Measurements from ENCODE around the gene BPIFB4.
"Not testable (repeated sequence)": the region's sequence is repeated elsewhere in the genome, so short reads cannot be mapped to it uniquely, and the experiment has no call there.

BPIFB4 gene

DNA sequence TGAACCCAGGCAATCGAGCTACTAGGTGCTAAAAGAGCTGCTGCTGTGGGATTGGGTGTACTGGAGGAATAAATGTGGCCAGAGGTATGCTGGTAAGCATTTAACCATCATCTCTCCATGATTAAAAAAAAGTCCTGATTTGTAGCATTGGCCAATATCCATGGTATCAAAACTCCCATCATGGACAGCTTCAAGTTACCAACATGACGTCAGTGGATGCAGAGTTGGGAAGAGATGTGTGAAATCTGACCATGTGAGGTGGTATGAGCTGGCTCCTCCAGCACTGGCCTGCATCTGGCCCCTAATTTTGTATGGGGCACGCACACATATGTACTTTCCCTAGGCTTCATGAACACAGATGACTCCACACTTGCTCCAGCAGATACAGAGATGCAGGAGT is 11.7 kb downstream of the BPIFB4 start:
- DNase-seq = no peak

DNA sequence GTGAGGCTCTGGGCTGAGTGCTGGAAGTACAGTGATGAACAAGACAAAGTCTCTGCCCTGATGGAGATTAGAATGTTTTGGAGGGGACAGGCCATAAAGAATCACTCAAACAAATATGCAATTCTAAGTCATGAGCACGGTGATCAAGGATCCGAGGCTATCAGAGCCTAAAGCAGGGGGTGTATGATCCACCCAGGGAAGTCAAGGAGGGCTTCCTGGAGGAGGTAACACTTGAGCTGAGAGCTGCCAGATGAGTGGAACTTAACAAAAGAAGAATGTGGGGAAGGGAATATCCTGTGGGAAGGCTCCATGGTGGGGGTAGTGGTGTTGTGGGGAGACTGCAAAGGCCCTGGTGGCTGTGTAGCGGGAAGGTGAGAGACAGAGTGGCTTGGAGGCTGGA is 12.2 kb downstream of the BPIFB4 start:
- no peak for DNase-seq

DNA sequence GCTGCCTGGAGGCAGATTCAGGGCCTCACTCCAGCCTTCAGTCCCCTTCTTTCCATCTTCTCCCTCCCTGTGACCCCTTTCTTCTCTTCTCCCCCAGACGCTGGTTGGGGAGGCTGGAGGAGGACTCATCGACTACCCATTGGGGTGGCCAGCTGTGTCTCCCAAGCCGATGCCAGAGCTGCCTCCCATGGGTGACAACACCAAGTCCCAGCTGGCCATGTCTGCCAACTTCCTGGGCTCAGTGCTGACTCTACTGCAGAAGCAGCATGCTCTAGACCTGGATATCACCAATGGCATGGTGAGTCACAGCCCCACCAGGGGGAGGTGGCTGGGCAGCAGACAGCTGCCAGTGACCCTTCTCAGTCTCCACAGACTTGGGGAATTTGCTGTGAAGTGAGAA is 12.9 kb downstream of the BPIFB4 start:
- DNase-seq = no peak

DNA sequence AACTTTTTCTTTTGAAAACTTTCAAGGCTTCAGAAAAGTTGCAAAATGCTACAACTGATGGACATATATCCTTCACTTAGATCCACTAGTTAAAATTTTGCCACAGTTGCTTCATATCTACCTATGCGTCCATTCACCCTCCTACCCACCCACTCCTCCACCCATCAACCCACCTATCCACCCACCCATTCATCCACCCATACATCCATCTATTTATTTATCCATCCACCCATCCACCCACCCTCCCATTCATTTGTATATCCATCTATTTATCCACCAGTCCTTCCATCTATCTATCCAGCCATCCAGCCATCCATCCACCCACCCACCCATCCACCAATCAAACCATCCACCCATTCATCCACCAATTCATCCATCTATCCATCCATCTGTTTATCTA is 13.6 kb downstream of the BPIFB4 start:
- DNase-seq = no peak

DNA sequence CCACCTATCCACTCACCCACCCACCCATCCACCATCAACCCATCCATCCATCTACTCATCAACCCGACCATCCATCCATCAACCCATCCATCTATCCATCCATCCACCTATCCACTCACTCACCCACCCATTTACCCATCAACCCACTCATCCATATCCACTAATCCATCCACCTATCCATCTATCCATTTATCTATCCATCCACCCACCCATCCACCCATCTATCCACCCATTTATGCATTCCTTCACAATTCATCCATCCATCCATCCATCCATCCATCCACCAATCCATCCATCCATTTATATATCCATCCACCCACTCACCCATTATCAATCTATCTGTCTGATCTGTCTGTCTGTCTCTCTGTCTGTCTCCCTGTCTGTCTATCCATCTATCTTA is 14.1 kb downstream of the BPIFB4 start:
- no peak for DNase-seq

DNA sequence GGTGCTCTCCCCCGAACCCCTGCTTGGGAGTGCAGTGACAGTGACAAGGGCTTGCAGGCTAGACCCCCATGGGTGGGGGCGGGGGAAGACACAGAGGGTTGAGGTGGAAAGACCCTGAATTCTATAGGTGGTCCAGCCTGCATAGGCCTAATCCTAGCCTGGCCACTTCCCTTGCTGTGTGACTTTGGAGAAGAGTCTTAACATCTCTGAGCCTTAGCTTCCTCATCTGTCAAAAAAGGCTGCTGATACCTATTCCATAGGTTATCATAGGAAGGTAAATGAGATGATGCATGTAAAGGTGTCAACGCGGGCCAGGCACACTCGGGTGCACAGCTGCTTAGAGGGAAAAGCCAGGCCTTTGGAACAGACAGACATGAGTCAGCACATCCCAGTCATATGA is 15.8 kb downstream of the BPIFB4 start:
- no peak for DNase-seq

DNA sequence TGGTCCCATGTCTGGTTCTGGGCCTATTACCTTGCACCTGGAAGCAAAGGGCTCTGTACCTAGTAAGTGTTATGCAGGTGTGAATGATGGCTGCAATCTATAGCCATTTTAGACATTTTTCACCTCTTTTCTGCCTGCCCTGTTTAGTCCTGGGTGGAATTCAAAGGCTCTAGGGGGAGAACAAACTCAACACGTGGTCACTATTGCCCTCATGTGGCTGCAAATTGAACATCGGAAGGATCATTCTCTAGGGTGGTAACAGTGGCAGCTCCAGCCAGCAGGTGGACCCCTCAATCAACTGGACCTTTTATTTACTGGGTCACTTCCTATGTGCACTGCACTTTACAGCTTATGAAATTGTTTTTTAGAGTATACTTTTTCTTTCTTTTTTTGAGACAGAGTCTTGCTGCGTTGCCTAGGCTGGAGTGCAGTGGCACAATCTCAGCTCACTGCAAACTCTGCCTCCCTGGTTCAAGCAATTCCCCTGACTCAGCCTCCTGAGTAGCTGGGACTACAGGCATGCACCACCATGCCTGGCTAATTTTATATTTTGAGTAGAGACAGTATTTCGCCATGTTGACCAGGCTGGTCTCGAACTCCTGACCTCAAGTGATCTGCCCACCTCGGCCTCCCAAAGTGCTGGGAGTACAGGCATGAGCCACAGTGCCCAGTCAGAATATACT is 16.6 kb downstream of the BPIFB4 start:
- peak; percentile 3 to 11 for DNase-seq

DNA sequence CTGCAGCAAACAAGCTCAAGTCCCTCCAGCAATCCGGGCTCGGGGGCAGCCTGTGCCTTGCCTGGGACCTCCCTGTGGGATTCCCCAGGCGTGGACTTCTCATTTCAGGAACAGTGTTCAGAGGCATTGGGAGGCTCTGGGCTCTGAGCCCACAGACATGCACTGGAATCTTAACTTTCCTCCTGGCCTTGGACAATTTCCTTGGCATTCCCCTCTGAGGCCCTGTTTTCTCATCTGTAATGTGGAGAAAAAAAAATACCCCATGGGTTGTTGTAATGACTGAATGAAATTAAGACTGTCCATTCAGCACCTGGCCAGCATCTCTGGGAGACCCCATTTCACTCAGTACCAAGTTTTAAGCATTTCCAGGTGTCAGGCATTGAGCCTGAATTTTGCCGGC is 17.6 kb downstream of the BPIFB4 start:
- no peak for DNase-seq

DNA sequence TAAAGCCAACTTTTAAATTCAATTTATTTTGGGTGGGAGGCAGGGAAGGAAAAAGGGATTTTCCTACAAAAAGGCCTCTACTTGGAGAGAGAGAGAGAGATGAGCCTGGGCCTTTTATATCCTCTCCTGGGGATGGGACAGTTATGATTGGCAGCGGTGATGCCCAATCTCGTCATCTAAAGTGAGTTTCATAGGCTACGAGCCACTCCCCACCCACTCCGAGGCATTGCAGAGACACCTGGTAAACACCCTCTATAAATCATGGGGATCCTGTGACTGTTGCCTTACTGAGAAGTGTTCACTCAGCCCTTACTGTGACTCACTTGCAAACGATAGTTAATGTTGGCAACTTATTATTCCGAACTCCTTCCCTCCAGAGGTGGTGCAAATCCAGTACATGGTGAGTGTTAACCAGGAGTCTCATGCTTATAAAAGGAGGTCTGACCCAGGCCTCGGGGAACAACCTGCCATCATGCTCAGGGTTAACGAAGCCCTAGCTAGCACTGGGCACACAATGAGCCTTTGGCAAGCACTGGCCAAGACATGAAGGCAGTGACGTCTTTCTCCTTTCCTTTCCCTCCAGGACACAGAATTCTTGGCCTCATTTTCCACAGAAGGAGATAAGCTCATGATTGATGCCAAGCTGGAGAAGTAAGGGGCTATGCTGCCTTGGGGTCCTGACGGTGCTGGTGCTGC is 20.5 kb downstream of the BPIFB4 start:
- DNase-seq = no peak

DNA sequence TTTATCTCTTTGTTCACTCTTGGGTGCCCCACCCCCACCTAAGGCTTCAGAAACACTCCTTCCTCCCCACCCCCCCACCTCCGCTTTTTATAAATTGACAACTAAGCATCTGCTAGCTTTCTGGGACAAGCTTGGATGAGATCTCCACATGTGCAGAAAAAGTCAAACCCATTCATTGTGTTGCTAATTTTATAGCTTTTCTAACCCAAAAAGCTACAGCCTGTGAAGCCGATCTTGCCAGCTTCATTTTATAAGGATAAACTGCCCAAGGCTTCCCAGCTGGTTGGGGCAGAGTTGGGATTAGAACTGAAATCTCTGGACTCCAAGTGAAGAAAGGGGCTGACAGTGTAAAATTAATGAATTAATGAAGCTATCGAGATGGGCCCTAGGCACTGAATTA is 24.1 kb downstream of the BPIFB4 start:
- DNase-seq = no peak

DNA sequence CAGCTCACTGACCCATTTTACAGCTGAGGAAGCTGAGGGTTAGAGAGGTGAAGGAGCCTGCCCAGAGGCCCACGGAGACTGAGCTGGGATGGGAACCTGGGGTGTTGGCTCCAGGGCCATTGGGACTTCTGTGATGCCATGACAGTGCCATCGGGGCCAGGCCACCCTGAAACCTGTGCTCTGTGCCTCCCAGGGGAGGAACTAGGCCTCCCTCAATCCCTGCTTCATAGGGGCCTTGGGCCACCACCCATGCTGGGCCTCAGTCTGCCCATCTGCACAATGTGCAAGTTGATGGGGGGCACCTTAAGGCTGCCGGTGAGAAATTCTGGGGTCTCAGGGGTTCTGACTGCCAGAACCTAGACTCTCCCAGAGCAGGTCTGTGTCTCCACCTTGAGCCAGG is 24.9 kb downstream of the BPIFB4 start:
- no peak for DNase-seq

DNA sequence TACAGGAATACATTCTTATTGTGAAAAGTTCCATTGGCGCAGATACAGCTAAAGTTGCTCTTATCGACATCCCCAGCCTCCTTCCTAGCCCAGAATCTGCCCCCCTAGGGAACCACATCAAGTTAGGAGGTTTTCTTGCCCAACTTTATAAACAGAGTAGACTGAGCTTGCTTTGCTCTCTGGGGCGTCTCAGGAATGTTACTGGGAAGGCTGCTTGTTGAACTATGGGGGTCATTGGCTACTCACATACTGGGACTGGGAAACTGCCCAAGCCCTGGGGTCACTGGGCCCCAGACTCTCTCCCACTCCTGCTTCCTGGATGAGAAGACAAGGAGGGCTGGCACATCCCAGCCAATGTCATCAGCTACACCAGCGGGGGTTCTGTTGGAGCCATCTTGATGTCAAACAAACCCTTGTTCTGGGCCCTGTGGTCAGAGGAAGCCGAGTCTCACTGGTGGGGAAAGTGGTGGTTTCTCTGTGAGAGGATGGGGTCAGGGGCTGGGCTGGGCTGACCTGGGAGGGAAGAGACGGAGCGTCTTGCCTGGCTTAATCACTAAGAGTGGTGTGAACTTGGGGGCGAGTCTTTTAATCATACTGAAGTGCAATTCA is 26.0 kb downstream of the BPIFB4 start:
- no peak for DNase-seq

DNA sequence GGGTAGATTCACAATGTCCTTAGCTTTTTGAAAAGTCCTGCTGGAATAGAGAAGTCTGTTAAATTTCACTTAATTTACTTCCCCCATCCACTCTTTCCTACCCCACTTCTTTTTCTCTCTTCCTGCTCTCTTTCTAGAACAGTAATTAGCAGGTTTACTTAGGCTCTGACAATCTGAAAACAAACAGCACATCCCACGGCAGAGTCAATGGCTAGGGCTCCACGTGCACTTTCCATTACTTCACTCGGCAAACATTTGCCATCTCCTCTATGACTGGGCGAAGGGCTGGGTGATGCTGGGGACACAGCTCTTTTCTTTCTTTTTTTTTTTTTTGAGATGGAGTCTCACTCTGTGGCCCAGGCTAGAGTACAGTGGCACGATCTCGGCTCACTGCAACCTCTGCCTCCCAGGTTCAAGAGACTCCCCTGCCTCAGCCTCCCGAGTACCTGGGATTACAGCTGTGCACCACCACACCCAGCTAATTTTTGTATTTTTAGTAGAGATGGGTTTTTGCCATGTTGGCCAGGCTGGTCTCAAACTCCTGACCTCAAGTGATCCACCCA is 26.7 kb downstream of the BPIFB4 start:
- DNase-seq = not testable (repeated sequence)

DNA sequence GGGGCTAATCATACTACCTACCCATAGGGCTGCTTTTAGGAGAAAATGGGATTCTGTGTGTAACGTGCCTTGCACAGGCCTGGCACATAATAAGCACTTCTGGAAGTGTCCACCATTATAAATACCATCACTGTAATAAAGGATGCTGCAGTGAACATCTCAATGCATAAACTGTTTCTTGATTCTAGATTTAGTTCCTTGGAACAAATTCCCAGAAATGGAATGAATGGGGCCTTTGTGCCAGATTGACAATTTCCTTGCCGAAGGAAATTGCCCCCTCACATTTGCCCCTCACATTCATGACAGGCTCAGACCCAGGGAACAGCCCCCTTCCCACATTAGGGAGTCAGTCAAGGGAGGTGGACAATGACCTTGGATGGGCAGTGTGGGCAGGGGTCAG is 29.2 kb downstream of the BPIFB4 start:
- DNase-seq = no peak

DNA sequence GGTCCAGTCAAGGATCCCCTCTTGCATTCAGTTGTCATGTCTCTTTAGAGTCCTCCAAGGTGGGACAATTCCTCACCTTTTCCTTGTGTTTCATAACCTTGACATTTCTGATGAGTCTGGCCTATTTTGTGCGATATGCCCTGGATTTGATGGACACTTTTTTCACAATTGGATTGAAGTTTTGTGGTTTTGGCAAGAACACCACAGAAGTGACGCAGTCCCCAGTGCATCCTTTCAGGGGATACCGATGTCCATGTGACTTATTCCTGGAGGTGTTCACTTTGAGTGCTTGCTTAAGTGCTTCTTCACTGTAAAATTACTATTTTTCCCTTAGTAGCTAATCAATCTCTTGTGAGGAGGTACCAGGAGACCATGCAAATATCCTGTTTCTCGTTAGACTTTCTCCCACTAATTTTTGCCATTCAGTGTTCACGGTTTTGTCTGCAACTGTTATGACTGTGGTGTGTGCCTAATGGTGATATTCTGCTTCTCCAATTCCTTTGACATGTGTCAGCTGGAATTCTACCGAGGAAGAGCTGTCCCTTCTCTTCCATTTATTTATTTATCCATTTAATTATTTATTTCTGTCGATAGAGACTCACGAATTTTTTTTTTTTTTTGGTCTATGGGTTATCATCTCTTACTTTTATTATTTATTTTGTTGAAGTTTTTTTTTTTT is 30.8 kb downstream of the BPIFB4 start:
- no peak for DNase-seq

DNA sequence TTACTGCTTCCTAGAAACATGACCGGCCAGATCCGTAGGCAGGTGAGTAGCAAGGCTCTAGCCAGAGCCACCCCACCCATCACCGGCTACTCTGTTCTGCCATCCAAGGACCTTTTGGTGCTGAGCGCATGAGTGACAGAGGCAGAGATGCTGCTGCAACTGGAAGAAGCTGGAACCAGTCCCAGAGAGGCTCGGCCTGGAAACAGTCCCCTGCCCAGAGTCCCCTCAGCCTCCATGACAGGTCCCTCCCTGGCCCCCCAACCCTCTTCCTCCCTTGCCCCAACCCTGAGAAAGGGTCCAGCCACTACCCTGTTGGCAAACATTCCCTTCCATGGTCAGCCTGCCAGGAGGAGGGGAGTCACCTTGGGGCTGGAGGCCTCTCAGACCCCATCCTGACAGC is 31.9 kb downstream of the BPIFB4 start:
- DNase-seq = no peak

DNA sequence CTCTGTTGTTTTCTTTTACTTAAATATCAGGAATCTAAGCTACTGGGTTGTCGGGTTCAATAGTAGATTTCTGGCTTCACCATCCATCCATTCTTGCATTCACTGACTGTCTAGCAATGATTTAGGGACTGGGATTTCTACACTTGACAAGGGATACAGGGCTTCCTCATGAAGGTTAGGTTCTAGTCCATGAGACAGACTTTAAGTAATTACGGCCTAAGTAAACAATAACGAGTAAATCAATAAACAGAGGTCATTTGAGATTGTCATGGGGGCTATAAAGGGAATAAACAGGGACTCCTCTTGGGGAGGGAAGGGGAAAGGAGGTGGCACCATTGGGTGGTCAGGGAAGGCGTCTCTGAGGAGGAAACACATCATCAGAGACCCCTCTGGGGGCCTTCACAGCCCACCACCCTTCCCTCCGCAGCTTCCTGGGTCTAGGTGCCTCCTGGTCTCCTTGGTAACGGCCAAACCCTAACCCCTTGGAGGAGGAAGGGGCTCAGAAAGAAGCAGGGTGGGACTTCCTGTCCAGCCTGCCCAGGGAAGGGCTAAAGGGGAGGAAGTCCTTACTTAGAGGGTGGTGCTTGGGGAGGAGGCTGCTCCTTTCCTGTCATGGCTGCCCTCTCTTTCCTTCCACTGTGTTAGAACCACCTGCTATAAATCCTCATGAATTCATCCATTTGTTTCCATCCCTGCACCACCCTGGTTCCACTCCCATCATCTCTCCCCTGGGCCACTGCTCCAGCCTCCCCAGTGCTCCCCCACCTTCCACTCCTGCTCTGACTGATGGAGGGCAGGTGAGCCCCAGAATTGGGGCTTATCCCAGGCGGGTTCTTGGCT is 33.3 kb downstream of the BPIFB4 start:
- DNase-seq = no peak

DNA sequence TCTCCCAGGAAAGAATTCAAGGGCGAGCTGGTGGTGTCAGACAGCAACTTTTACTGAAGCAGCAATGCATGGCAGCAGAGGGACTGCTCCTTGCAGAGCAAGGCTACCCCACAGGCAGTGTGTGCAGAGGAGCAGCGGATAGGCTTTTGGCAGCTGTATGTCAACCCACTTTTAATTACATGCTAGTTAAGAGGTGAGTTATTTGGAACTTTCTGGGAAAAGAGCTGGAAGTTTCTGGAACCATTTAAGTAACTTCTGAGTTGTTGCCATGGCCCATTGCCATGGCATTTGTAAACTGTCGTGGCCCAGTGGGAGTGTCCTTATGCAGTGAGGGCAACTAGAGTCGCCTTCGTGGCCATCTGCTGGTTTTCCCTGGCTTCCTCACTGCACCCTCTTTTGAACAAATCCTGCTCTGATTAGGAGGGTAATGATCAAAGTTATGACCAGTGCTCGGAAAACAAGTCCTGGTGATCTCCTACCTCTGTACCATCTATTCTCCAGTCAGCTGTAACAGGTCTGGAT is 34.0 kb downstream of the BPIFB4 start:
- no peak for DNase-seq

DNA sequence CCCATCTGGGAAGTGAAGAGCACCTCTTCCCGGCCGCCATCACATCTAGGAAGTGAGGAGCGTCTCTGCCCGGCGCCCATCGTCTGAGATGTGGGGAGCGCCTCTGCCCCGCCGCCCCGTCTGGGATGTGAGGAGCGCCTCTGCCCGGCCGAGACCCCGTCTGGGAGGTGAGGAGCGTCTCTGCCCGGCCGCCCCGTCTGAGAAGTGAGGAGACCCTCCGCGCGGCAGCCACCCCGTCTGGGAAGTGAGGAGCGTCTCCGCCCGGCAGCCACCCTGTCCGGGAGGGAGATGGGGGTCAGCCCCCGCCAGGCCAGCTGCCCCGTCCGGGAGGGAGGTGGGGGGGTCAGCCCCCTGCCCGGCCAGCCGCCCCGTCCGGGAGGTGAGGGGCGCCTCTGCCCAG is 36.1 kb downstream of the BPIFB4 start:
- DNase-seq = not testable (repeated sequence)

DNA sequence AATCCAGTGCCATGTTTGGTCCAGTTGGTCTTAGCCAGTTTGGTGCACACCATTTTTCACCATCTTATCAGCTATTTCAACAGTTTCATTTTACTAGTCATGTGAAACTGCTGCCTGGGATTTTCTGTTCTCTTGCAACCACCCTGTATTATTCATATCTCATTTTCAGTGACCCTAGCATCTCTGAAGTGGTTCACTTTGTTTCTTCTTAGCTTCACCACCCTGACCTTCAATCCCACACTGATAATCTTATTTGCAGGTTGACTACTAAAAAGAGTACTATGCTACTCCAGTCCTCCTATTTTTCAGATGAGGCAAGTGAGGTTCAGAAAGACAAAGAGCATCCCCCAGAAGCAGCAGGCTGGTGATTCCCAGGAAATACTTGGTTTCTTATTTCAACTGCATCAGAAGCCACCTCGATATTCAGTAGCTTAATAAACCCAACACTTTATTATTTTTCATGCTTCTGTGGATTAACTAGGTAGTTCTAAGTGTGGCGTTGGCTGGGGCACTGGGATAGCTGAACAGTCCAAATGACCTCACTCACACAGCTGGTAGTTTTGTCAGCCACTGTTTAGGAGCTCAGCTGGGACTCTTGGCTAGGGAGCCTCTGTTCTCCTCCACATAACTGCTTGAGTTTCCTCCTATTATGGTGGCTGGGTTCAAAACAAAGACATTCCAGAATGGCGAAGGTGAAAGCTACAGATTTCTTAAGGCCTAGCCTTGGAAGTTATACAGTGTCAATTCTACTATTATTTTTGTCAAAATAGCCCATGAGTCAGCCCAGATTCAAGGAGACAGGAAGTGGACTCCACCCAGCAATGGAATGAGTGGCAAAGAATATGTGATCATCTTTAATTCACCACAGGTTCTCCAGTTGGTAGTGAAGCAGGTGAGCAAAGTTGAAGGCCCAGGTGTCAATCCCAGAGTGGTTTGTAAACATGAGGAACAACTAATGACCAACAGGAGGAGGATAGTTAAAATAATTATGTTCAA is 40.6 kb downstream of the BPIFB4 start:
- no peak for DNase-seq

DNA sequence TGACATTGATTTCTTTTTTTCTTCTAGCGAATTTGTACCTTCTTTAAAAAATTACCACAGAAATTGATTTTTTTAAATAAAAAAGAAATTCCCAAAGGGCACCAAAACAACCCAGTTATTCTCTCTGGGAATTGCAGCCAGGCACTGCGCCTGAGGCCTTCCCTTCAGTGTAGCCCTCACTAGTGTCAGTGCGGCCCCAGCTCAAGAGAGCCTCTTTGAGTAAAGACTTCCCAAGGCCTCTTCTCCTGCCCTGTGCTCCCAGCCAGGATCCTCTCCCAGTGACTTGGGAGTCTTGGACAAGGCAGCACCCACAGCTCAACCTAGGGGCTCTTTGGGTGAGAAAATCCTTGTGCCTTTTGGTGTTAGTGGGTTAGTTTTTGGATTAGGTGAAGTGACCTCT is 41.5 kb downstream of the BPIFB4 start:
- DNase-seq = no peak
